Measurements from ENCODE around the gene OR52E2.

DNA sequence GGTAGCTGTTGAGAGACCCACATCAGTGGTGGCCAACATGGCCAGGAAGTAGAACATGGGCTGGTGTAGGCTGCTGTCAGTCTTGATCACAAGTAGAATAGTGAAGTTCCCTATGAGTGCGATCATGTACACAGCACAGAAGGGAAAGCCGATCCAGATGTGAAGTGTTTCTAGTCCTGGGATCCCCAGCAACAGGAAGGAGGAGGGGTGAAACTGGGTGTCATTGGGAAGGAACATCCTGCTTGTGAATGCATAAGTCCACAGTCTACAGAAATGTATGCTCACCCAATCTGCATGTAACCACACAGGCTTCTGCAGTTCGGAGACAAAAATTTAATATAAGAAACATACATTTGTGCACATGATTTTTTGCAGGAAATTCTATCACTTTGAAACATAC is at the start of gene OR52E2:
- TF ChIP-seq, protein P1, sequence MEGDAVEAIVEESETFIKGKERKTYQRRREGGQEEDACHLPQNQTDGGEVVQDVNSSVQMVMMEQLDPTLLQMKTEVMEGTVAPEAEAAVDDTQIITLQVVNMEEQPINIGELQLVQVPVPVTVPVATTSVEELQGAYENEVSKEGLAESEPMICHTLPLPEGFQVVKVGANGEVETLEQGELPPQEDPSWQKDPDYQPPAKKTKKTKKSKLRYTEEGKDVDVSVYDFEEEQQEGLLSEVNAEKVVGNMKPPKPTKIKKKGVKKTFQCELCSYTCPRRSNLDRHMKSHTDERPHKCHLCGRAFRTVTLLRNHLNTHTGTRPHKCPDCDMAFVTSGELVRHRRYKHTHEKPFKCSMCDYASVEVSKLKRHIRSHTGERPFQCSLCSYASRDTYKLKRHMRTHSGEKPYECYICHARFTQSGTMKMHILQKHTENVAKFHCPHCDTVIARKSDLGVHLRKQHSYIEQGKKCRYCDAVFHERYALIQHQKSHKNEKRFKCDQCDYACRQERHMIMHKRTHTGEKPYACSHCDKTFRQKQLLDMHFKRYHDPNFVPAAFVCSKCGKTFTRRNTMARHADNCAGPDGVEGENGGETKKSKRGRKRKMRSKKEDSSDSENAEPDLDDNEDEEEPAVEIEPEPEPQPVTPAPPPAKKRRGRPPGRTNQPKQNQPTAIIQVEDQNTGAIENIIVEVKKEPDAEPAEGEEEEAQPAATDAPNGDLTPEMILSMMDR (IDR thresholded peaks at IDR 0.05; ENCODE audit: insufficient read depth, low read depth, low read length) = no peak
- TF ChIP-seq EZH2 (IDR thresholded peaks at IDR 0.05; ENCODE audit: insufficient read depth, low read length) = no peak
